ENCODE data around the gene SWAP70. TPM values are rescaled to one million over a fixed set of nuclear protein-coding genes. Genes with fewer than 3 reads are reported as not detected.

The SWAP70 gene
- polyA plus RNA-seq, 3 donors: 10.9 to 26.4 (median 13.8) TPM

- no peak for TF ChIP-seq CTCF (IDR thresholded peaks at IDR 0.05)
- intact Hi-C loops (cut with micrococcal nuclease): no loop called here
- no peaks in the 10 kb centered on the region for H3K9me3 ChIP-seq (replicated peaks in 1 of 2; ENCODE audit: control insufficient read depth in 1 of 2, insufficient read depth in 1 of 2, low read length in 2 of 2)
- H3K27ac ChIP-seq (ENCODE audit: low read depth in 1 of 2, low read length in 2 of 2): no peak overlapping the region
- H3K4me1 ChIP-seq (ENCODE audit: control insufficient read depth in 1 of 2, insufficient read depth in 2 of 2, low read length in 2 of 2): no peaks in the 10 kb centered on the region
- H3K9ac ChIP-seq (ENCODE audit: insufficient read depth, low read length, poor library complexity, severe bottlenecking): no peak overlapping the region
- peaks cover 63 to 84% of the 10 kb centered on the region in 2 donors for H3K36me3 Mint-ChIP-seq
- peaks cover 4% of the 10 kb centered on the region for H3K4me1 Mint-ChIP-seq
- no peak for DNase-seq
- 70% methylated on average over 11 of the region's 11 CpGs for WGBS (ENCODE audit: insufficient coverage)
- no peak overlapping the region for H3K4me3 ChIP-seq (replicated peaks in 1 of 3; ENCODE audit: low read depth in 2 of 3, low read length in 3 of 3)
- peaks cover 29 to 90% of the 10 kb centered on the region in 2 donors for H3K36me3 ChIP-seq (replicated peaks in 1 of 2; ENCODE audit: control insufficient read depth in 1 of 2, insufficient read depth in 2 of 2, low read length in 2 of 2)
- H3K79me2 ChIP-seq (ENCODE audit: insufficient read depth, low read length): no peaks in the 10 kb centered on the region
- peaks cover 4% of the 10 kb centered on the region for H4K20me1 ChIP-seq (ENCODE audit: insufficient read depth, low read length)
- H3K4me2 ChIP-seq (replicated peaks; ENCODE audit: extremely low read depth, low read length, poor library complexity, severe bottlenecking): no peak overlapping the region
- peaks cover 2 to 13% (median 6%) of the 10 kb centered on the region in 7 donors for H3K9me3 Mint-ChIP-seq
- H3K27me3 ChIP-seq (ENCODE audit: control insufficient read depth in 2 of 2, insufficient read depth in 2 of 2, low read length in 2 of 2): no peaks in the 10 kb centered on the region
- peak overlapping the region in 2 of 7 donors; percentile 7 to 47 for H3K27ac Mint-ChIP-seq
- no peak overlapping the region for H2AFZ ChIP-seq (ENCODE audit: insufficient read depth, low read depth, low read length, poor library complexity, severe bottlenecking)
- H3K27me3 Mint-ChIP-seq (ENCODE audit: low read depth in 3 of 3): no peaks in the 10 kb centered on the region
- peak overlapping the region; percentile 13 to 22 for H3K4me3 Mint-ChIP-seq
Observed at GRCh38 chr11:9732453-9732852, 68.6 kb downstream of the SWAP70 start.

- Mint-ChIP-seq H3K4me1 (peaks cover 7% of the 10 kb centered on the region), H3K27ac (no peak overlapping the region), H3K4me3 (no peak overlapping the region), H3K9me3 (peaks cover 2 to 13% (median 6%) of the 10 kb centered on the region in 7 donors), H3K27me3 (ENCODE audit: low read depth in 3 of 3) (no peaks in the 10 kb centered on the region), H3K36me3 (peaks cover 60 to 84% of the 10 kb centered on the region in 2 donors)
- DNase-seq: no peak
- H3K9me3 ChIP-seq (replicated peaks in 1 of 2; ENCODE audit: control insufficient read depth in 1 of 2, insufficient read depth in 1 of 2, low read length in 2 of 2): no peaks in the 10 kb centered on the region
- no peak overlapping the region for H3K4me2 ChIP-seq (replicated peaks; ENCODE audit: extremely low read depth, low read length, poor library complexity, severe bottlenecking)
- H3K9ac ChIP-seq (ENCODE audit: insufficient read depth, low read length, poor library complexity, severe bottlenecking): no peak overlapping the region
- H3K4me3 ChIP-seq (replicated peaks in 1 of 3; ENCODE audit: low read depth in 2 of 3, low read length in 3 of 3): no peak overlapping the region
- no peak for TF ChIP-seq CTCF (IDR thresholded peaks at IDR 0.05)
- H3K4me1 ChIP-seq (ENCODE audit: control insufficient read depth in 1 of 2, insufficient read depth in 2 of 2, low read length in 2 of 2): no peaks in the 10 kb centered on the region
- no peak overlapping the region for H2AFZ ChIP-seq (ENCODE audit: insufficient read depth, low read depth, low read length, poor library complexity, severe bottlenecking)
- intact Hi-C loops (cut with micrococcal nuclease): no loop called here
- no peaks in the 10 kb centered on the region for H3K79me2 ChIP-seq (ENCODE audit: insufficient read depth, low read length)
- no CpG with 5 or more reads among the region's 3 CpGs for WGBS (ENCODE audit: insufficient coverage)
- peaks cover 4% of the 10 kb centered on the region for H4K20me1 ChIP-seq (ENCODE audit: insufficient read depth, low read length)
- H3K27ac ChIP-seq (ENCODE audit: low read depth in 1 of 2, low read length in 2 of 2): no peak overlapping the region
- H3K36me3 ChIP-seq (replicated peaks in 1 of 2; ENCODE audit: control insufficient read depth in 1 of 2, insufficient read depth in 2 of 2, low read length in 2 of 2): peaks cover 27 to 88% of the 10 kb centered on the region in 2 donors
- no peaks in the 10 kb centered on the region for H3K27me3 ChIP-seq (ENCODE audit: control insufficient read depth in 2 of 2, insufficient read depth in 2 of 2, low read length in 2 of 2)
Observed at GRCh38 chr11:9733212-9733611, 69.3 kb downstream of the SWAP70 start.

All from CD14-positive monocyte (primary cell).